Measurements from ENCODE around the gene GRID2.

- TF ChIP-seq, protein P1, sequence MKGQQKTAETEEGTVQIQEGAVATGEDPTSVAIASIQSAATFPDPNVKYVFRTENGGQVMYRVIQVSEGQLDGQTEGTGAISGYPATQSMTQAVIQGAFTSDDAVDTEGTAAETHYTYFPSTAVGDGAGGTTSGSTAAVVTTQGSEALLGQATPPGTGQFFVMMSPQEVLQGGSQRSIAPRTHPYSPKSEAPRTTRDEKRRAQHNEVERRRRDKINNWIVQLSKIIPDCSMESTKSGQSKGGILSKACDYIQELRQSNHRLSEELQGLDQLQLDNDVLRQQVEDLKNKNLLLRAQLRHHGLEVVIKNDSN (IDR thresholded peaks at IDR 0.05; ENCODE audit: borderline replicate concordance, extremely low read length, insufficient read depth, low read depth, low read length): no peak
- TF ChIP-seq POLR2AphosphoS5 (IDR thresholded peaks at IDR 0.05; ENCODE audit: low read length) (no peak), SPI1 (IDR thresholded peaks at IDR 0.05; ENCODE audit: borderline replicate concordance, insufficient read depth, low read depth, low read length) (no peak), CTCF (IDR thresholded peaks at IDR 0.05 in 2 of 3, conservative IDR thresholded peaks at IDR 0.05 in 1 of 3; ENCODE audit: control insufficient read depth in 2 of 3, extremely low read depth in 1 of 3, insufficient read depth in 1 of 3, low read depth in 3 of 3, low read length in 3 of 3) (no peak), SIN3A (IDR thresholded peaks at IDR 0.05; ENCODE audit: low read depth, low read length) (no peak), ZNF207 (IDR thresholded peaks at IDR 0.05; ENCODE audit: borderline replicate concordance) (no peak), ZZZ3 (IDR thresholded peaks at IDR 0.05; ENCODE audit: control insufficient read depth, insufficient read length, low read depth) (no peak), RFX5 (IDR thresholded peaks at IDR 0.05; ENCODE audit: low read depth, low read length) (no peak), POLR2A (IDR thresholded peaks at IDR 0.05; ENCODE audit: low read depth, low read length) (no peak), EZH2 (IDR thresholded peaks at IDR 0.05; ENCODE audit: borderline replicate concordance, control insufficient read depth, low read depth, low read length) (no peak)
- TF ChIP-seq, protein P2, sequence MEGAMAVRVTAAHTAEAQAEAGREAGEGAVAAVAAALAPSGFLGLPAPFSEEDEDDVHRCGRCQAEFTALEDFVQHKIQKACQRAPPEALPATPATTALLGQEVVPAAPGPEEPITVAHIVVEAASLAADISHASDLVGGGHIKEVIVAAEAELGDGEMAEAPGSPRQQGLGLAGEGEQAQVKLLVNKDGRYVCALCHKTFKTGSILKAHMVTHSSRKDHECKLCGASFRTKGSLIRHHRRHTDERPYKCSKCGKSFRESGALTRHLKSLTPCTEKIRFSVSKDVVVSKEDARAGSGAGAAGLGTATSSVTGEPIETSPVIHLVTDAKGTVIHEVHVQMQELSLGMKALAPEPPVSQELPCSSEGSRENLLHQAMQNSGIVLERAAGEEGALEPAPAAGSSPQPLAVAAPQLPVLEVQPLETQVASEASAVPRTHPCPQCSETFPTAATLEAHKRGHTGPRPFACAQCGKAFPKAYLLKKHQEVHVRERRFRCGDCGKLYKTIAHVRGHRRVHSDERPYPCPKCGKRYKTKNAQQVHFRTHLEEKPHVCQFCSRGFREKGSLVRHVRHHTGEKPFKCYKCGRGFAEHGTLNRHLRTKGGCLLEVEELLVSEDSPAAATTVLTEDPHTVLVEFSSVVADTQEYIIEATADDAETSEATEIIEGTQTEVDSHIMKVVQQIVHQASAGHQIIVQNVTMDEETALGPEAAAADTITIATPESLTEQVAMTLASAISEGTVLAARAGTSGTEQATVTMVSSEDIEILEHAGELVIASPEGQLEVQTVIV (IDR thresholded peaks at IDR 0.05; ENCODE audit: borderline replicate concordance, partially characterized antibody): no peak
These were observed 648.7 kb downstream of the GRID2 start for GRCh38 chr4:92952426-92952825.

Data from GM12878 (cell line).